Hippocampal formation (tissue), 2 donors: Measurements from ENCODE around the gene AGPAT4.

Source experiments
- DNase-seq, 2 donors: peaks; one replicate each; lab custom pipeline; 2025; lab: John Stamatoyannopoulos, UW

AGPAT4 gene

GRCh38 chr6:161166176-161166575 lies 107.7 kb downstream of the AGPAT4 start:
- no peak for DNase-seq

- DNase-seq: no peak
These were observed 109.7 kb downstream of the AGPAT4 start for GRCh38 chr6:161164182-161164625.

GRCh38 chr6:161163466-161164181 lies 110.2 kb downstream of the AGPAT4 start:
- DNase-seq: no peak

- DNase-seq: no peak
These were observed 111.1 kb downstream of the AGPAT4 start for GRCh38 chr6:161162722-161163121.

- no peak for DNase-seq
These were observed 111.8 kb downstream of the AGPAT4 start for GRCh38 chr6:161161889-161162624.

- DNase-seq: no peak
These were observed 112.7 kb downstream of the AGPAT4 start for GRCh38 chr6:161161121-161161520.

GRCh38 chr6:161154796-161155335 lies 119.0 kb downstream of the AGPAT4 start:
- DNase-seq: no peak

GRCh38 chr6:161153725-161154124 lies 120.1 kb downstream of the AGPAT4 start:
- DNase-seq: no peak

- DNase-seq: no peak
These were observed 120.8 kb downstream of the AGPAT4 start for GRCh38 chr6:161152907-161153662.

- no peak for DNase-seq
These were observed 121.4 kb downstream of the AGPAT4 start for GRCh38 chr6:161152527-161152862.

- DNase-seq: no peak
These were observed 122.0 kb downstream of the AGPAT4 start for GRCh38 chr6:161151660-161152526.

- no peak for DNase-seq
These were observed 122.7 kb downstream of the AGPAT4 start for GRCh38 chr6:161151059-161151645.

- no peak for DNase-seq
These were observed 123.3 kb downstream of the AGPAT4 start for GRCh38 chr6:161150566-161150965.

- no peak for DNase-seq
These were observed 123.7 kb downstream of the AGPAT4 start for GRCh38 chr6:161150136-161150535.

- DNase-seq: no peak
These were observed 130.0 kb downstream of the AGPAT4 start for GRCh38 chr6:161143663-161144430.

- DNase-seq: no peak
These were observed 130.9 kb downstream of the AGPAT4 start for GRCh38 chr6:161142957-161143296.

GRCh38 chr6:161141173-161141572 lies 132.7 kb downstream of the AGPAT4 start:
- no peak for DNase-seq

- no peak for DNase-seq
These were observed 133.3 kb downstream of the AGPAT4 start for GRCh38 chr6:161140554-161140875.

GRCh38 chr6:161139766-161140553 lies 133.9 kb downstream of the AGPAT4 start:
- no peak for DNase-seq

GRCh38 chr6:161139304-161139765 lies 134.5 kb downstream of the AGPAT4 start:
- no peak for DNase-seq
